Astrocyte of the spinal cord (primary cell): ENCODE data around the gene ACADS.

Source experiments
- DNase-seq: peaks from one replicate; pipeline ENCODE4 v3.0.0; 2011; ENCODE audit warnings: low read depth, low spot score
- H3K4me3 ChIP-seq: 2 replicates; pipeline ENCODE4 v1.5.1; 2011; ENCODE audit warnings: low read depth, mild to moderate bottlenecking, low read length, moderate library complexity
- CTCF ChIP-seq: IDR thresholded peaks from 2 replicates; pipeline ENCODE4 v1.5.1; 2012; ENCODE audit warnings: low read depth, mild to moderate bottlenecking, low read length, inconsistent platforms
- in situ Hi-C: cut with HindIII; loops from 2 replicates; pipeline ENCODE4 v1.10.0; 2017; ENCODE audit warnings: low sequenced_read_pairs

Gene ACADS

GRCh38 chr12:120750806-120751205, 25.2 kb downstream of the ACADS start:
- no peak for TF ChIP-seq CTCF
- H3K4me3 ChIP-seq: no peak overlapping the region
- DNase-seq: no peak
- in situ Hi-C loops: no loop called here

- in situ Hi-C loops: no loop called here
- no peak for TF ChIP-seq CTCF
- no peak overlapping the region for H3K4me3 ChIP-seq
- no peak for DNase-seq
Measured at GRCh38 chr12:120751389-120751788, 25.8 kb downstream of the ACADS start.

- no peak overlapping the region for H3K4me3 ChIP-seq
- in situ Hi-C loops: no loop called here
- TF ChIP-seq CTCF: no peak
- DNase-seq: no peak
Measured at GRCh38 chr12:120754792-120755191, 29.2 kb downstream of the ACADS start.

GRCh38 chr12:120755269-120755668, 29.6 kb downstream of the ACADS start:
- no peak overlapping the region for H3K4me3 ChIP-seq
- in situ Hi-C loops: no loop called here
- TF ChIP-seq CTCF: no peak
- DNase-seq: no peak

- DNase-seq: no peak
- no peak overlapping the region for H3K4me3 ChIP-seq
- TF ChIP-seq CTCF: no peak
- in situ Hi-C loops: no loop called here
Measured at GRCh38 chr12:120757226-120757742, 31.7 kb downstream of the ACADS start.

- in situ Hi-C loops: no loop called here
- no peak overlapping the region for H3K4me3 ChIP-seq
- DNase-seq: no peak
- no peak for TF ChIP-seq CTCF
Measured at GRCh38 chr12:120757949-120758348, 32.3 kb downstream of the ACADS start.
